ENCODE results near the gene PEAK1. TPM values are rescaled to one million over a fixed set of nuclear protein-coding genes. Genes with fewer than 3 reads are reported as not detected.

PEAK1 gene
- polyA plus RNA-seq, 2 of the 4 experiments (the other 2 are of a cell fraction), result 7.5 to 13.7 TPM

- no peak for TF ChIP-seq USF2 (IDR thresholded peaks at IDR 0.05)
- no peak for TF ChIP-seq KDM5A (IDR thresholded peaks at IDR 0.05)
- TF ChIP-seq, protein P1, sequence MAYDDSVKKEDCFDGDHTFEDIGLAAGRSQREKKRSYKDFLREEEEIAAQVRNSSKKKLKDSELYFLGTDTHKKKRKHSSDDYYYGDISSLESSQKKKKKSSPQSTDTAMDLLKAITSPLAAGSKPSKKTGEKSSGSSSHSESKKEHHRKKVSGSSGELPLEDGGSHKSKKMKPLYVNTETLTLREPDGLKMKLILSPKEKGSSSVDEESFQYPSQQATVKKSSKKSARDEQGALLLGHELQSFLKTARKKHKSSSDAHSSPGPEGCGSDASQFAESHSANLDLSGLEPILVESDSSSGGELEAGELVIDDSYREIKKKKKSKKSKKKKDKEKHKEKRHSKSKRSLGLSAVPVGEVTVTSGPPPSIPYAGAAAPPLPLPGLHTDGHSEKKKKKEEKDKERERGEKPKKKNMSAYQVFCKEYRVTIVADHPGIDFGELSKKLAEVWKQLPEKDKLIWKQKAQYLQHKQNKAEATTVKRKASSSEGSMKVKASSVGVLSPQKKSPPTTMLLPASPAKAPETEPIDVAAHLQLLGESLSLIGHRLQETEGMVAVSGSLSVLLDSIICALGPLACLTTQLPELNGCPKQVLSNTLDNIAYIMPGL (CRISPR knock-in tag; IDR thresholded peaks at IDR 0.05; ENCODE audit: borderline replicate concordance), result no peak
- no peak for TF ChIP-seq ZSCAN20 (CRISPR knock-in tag; IDR thresholded peaks at IDR 0.05)
- TF ChIP-seq EHMT2 (IDR thresholded peaks at IDR 0.05; ENCODE audit: low read depth), result no peak
- TF ChIP-seq RARB (CRISPR knock-in tag; IDR thresholded peaks at IDR 0.05), result no peak
- no peak for TF ChIP-seq CBX8 (IDR thresholded peaks at IDR 0.05)
- no peak for TF ChIP-seq FOSL2 (IDR thresholded peaks at IDR 0.05)
- TF ChIP-seq FOSL2 (CRISPR knock-in tag; IDR thresholded peaks at IDR 0.05), result no peak
- TF ChIP-seq FOSB (CRISPR knock-in tag; IDR thresholded peaks at IDR 0.05), result no peak
- TF ChIP-seq, protein P2, sequence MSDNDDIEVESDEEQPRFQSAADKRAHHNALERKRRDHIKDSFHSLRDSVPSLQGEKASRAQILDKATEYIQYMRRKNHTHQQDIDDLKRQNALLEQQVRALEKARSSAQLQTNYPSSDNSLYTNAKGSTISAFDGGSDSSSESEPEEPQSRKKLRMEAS (IDR thresholded peaks at IDR 0.05), result no peak
- TF ChIP-seq, protein P3, sequence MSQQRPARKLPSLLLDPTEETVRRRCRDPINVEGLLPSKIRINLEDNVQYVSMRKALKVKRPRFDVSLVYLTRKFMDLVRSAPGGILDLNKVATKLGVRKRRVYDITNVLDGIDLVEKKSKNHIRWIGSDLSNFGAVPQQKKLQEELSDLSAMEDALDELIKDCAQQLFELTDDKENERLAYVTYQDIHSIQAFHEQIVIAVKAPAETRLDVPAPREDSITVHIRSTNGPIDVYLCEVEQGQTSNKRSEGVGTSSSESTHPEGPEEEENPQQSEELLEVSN (IDR thresholded peaks at IDR 0.05; ENCODE audit: borderline replicate concordance, low read depth), result no peak
- TF ChIP-seq TP53 (CRISPR knock-in tag; IDR thresholded peaks at IDR 0.05), result no peak
- TF ChIP-seq ATOH8 (CRISPR knock-in tag; IDR thresholded peaks at IDR 0.05; ENCODE audit: low read depth), result no peak
- no peak for TF ChIP-seq HEYL (CRISPR knock-in tag; IDR thresholded peaks at IDR 0.05)
- TF ChIP-seq, protein P4, sequence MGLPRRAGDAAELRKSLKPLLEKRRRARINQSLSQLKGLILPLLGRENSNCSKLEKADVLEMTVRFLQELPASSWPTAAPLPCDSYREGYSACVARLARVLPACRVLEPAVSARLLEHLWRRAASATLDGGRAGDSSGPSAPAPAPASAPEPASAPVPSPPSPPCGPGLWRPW (IDR thresholded peaks at IDR 0.05), result no peak
- TF ChIP-seq HDAC2 (IDR thresholded peaks at IDR 0.05), result no peak
- TF ChIP-seq MYC (IDR thresholded peaks at IDR 0.05; ENCODE audit: borderline replicate concordance, low read length), result no peak
- TF ChIP-seq EHF (CRISPR knock-in tag; IDR thresholded peaks at IDR 0.05), result no peak
- TF ChIP-seq GATA3 (IDR thresholded peaks at IDR 0.05; ENCODE audit: borderline replicate concordance), result no peak
- H3K4me1 ChIP-seq, result no peaks in the 10 kb centered on the region
- DNase-seq (ENCODE audit: low read depth in 1 of 2, low spot score in 1 of 2), result no peak
- no peak overlapping the region for H3K4me3 ChIP-seq
- peak; percentile 70 for FAIRE-seq
- ChIA-PET CTCF (interaction anchor here (1.1 to 1.5 kb wide), 4 partner anchors 18 to 266 kb away, joined by 3 to 4 read pairs (median 4); no protein-coding TSS in a partner anchor), POLR2A (no interaction called here)
- WGBS (ENCODE audit: missing lambda C conversion rate), result 82% methylated on average over 2 of the region's 2 CpGs
- ATAC-seq, result no peak
- H3K27ac ChIP-seq, result no peak overlapping the region
- H3K4me2 ChIP-seq, result no peak overlapping the region
- H3K9me3 ChIP-seq, result no peaks in the 10 kb centered on the region
Observed at GRCh38 chr15:77367631-77368030, 52.3 kb downstream of the PEAK1 start.

GRCh38 chr15:77361456-77361855, 58.4 kb downstream of the PEAK1 start:
- no peak for DNase-seq (ENCODE audit: low read depth in 1 of 2, low spot score in 1 of 2)
- WGBS (ENCODE audit: missing lambda C conversion rate), result 71% methylated on average over 1 of the region's 1 CpG
- ChIA-PET CTCF (no interaction called here), POLR2A (no interaction called here)
- H3K4me1 ChIP-seq, result no peaks in the 10 kb centered on the region
- TF ChIP-seq HOXB13 (CRISPR knock-in tag; IDR thresholded peaks at IDR 0.05; ENCODE audit: low read depth) (no peak), ZNF302 (CRISPR knock-in tag; IDR thresholded peaks at IDR 0.05) (no peak), TP53 (CRISPR knock-in tag; IDR thresholded peaks at IDR 0.05) (no peak), EP300 (IDR thresholded peaks at IDR 0.05) (no peak), RAD21 (conservative IDR thresholded peaks at IDR 0.05 in 1 of 2, IDR thresholded peaks at IDR 0.05 in 1 of 2) (no peak), USF2 (IDR thresholded peaks at IDR 0.05) (no peak), NPAS2 (CRISPR knock-in tag; IDR thresholded peaks at IDR 0.05; ENCODE audit: borderline replicate concordance) (no peak)
- TF ChIP-seq, protein P1 (CRISPR knock-in tag; IDR thresholded peaks at IDR 0.05; ENCODE audit: borderline replicate concordance), result no peak
- peak; percentile 67 for FAIRE-seq
- no peak overlapping the region for H3K4me3 ChIP-seq
- no peak overlapping the region for H3K27ac ChIP-seq
- no peaks in the 10 kb centered on the region for H3K9me3 ChIP-seq
- no peak for ATAC-seq
- no peak overlapping the region for H3K4me2 ChIP-seq

All from A549 (cell line).